ENCODE results near the gene ACADS.

Gene ACADS

DNA sequence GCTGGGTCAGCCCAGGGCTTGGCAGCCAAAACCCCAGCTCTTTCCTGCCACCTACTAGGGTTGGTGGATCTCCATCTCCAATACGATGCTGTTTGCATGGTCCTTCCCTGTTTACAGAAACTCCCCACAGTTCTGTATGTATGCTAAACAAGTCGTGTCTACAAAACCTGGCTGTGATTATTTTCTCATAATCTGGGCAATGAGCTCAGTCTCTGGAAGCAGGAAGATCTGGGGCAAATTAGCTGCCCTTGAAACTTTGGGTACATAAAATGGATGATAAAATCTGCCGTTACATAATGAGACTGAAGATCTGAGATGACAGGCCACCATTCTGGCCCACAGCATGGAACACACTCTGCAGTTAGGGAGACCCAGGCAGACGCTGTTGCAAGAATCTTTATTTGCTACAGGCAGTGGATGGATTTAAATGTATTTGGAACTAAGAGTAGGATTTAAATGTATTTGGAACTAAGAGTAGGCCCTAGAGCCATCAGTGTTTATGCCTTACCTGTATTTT lies 31.7 kb downstream of the ACADS start:
- no peak for DNase-seq (ENCODE audit: low read depth)

DNA sequence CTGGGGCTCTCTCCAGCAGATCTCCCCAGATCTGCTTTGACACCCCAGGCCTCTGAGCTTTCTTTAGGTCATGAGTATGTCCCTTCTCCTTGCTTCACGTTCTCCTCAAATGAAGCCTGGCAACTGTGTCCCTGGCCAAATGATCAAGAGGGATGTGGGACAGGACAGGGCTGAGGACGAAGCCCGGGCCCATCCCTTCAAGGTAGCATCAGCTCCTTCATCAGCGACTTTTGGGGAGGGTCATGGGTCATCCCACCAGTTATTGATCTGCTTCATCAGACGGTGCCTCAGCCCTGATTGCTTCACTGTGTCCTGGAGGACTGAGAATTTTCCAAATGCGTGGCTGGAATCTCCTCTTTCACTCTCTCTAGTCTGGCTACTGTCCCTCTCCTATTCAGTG lies 32.3 kb downstream of the ACADS start:
- DNase-seq (ENCODE audit: low read depth): no peak

- DNase-seq (ENCODE audit: low read depth): no peak
Measured at GRCh38 chr12:120758798-120759590, 33.4 kb downstream of the ACADS start.

DNA sequence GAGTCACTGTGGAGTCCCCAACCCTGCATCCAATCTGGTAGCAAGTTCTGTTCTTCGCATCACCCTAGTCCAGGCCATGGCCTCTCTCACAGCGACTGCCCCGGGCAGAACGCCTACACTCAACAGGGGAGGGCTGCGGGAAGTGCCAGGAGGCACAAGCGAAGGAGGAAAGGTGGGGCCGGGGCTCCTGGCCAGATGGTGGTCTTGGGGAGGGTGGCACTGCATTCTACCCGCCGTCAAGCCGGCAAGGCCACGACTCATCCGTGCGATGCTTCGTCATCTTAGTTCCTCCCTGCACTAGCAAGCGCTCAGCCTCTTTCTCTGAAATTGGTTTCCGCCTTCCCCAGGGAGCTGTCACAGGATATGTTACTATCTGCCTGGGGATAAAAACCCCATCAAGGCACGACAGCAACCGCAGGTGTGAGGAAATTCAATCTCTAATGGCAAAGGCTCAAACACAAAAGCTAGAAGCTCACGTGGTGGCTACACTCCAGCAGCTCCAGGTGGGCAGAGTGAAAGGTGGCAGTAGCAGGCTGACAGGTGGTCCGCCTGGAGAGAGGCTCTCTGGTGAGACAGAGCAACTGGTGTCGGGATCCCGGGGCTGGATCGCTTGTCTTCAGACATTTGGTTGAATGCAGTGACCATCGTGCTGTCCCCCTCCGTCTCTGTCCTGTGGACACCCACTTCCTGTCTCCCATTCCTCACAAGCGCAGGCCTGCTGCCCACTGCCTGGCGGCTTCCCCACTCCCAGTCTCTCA lies 34.1 kb downstream of the ACADS start:
- no peak for DNase-seq (ENCODE audit: low read depth)

- DNase-seq (ENCODE audit: low read depth): no peak
Measured at GRCh38 chr12:120760349-120761254, 35.0 kb downstream of the ACADS start.

GRCh38 chr12:120761519-120761934 lies 35.9 kb downstream of the ACADS start:
- no peak for DNase-seq (ENCODE audit: low read depth)

- DNase-seq (ENCODE audit: low read depth): no peak
Measured at GRCh38 chr12:120762086-120762485, 36.5 kb downstream of the ACADS start.

- DNase-seq (ENCODE audit: low read depth): no peak
Measured at GRCh38 chr12:120763250-120763649, 37.6 kb downstream of the ACADS start.

DNA sequence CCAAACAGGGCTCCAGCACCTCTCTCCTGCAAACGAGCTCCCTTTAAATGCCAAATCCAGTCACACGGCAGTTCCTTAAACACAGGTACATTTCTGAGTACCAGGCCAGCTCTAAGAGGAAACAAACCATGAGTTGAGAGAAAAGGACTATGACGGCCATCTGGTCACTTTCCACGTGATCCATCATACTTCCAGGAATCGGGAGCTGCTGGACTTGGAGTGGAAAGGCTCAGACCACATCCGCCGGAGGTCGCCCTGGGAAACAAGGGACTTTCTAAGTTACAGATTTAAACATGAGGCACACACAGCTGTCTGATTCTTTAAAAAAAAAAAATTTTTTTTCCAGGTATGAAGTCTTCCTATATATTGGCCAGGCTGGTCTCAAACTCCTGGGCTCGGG lies 39.2 kb downstream of the ACADS start:
- DNase-seq (ENCODE audit: low read depth): no peak

DNA sequence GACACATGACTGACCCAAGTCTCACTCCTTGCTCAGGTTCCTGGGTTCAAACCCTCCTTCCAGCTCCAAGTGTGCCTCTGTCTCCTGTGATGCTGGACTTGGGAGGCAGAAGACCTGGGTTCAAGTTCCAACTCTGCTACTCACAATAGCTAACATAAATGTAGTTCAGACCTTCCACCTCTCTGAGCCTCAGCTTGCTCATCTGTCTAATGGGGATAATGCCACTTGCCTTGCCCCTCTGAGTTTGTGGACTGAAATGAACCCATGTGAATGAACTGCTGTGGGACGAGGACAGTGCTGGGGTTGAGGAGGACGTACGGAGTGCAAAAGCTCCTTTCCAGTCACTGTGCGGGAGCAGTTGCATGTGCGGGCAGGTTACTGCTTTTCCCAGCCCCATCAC lies 40.9 kb downstream of the ACADS start:
- no peak for DNase-seq (ENCODE audit: low read depth)

DNA sequence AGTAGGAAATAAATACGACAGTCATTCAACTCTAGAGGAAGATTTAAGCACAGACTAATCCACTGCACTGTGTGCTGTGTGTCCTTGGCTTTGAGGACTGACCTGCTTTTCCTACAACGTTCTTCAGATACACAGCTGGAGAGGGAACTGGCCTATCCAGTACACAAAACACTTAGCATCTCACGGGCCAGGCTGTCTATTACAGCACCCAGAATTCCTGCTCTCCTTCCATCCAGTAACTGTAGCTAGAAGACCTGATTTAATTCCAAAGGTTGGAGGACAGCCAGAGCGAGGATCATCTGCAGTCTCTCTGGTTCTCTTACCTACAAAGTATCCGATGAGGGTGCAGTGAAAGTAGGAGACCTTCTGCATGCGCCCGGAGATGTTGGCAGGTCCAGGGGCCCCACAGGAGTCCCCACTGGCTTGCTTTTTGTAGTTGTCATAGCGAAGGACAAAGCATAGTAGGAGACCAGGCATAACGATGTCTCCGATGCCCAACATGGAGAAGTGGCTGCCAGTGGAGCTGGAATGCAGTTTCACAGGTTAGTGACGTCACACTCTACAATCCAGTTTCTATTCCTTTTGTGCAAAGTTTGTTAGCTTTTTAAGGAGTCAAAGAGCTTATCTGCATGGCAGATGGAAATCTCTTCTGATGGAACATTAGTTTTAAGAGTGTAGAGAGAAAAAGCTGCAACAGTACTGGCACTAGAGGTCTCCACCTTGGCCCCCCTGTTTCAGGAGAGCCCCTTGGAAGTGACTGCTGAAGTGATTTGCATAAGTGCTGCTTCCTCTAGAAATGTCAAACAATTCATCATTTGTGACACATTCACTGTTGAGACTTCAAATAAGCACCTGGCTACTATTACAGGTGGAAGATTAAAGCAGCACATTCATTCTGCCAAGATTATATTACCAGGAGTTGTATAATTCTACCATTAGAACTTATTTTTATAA lies 41.7 kb downstream of the ACADS start:
- no peak for DNase-seq (ENCODE audit: low read depth)

GRCh38 chr12:120771097-120771496 lies 45.5 kb downstream of the ACADS start:
- DNase-seq (ENCODE audit: low read depth): no peak

DNA sequence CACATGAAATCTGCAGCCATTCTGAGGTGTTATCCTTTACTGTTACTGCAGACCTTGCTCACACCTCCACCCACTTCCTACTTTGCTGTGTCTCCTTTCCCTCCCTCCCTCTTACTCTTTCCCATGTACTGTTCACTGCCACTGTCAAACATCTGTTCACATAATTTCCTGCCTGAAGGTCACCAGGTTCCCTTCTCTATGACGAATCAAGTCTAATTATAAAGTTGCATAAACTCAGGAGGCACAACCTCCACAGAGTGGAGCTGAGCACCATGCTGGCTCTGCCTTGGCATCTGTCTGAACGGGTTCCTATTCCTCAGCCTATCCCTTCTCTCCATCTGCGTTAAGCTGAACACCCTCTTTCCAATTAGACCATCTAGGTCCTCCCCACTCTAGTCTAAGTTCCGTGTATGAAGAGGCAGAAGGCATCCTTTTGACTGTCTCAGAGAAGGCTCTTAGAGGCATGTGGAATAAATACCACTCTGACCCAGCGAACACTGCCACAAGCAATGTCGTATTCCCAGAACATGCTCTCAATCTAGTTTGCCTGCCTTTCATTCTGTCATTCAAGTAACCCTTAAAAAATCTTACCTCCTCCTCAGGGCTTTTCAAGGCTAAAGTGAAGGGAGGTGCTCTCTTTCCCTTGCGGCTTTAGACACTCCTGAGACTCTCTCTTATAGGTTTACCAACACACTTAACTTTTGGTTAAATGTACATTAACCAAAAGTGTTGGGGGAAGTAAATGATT lies 48.7 kb downstream of the ACADS start:
- no peak for DNase-seq (ENCODE audit: low read depth)

GRCh38 chr12:120775862-120776552 lies 50.4 kb downstream of the ACADS start:
- no peak for DNase-seq (ENCODE audit: low read depth)

DNA sequence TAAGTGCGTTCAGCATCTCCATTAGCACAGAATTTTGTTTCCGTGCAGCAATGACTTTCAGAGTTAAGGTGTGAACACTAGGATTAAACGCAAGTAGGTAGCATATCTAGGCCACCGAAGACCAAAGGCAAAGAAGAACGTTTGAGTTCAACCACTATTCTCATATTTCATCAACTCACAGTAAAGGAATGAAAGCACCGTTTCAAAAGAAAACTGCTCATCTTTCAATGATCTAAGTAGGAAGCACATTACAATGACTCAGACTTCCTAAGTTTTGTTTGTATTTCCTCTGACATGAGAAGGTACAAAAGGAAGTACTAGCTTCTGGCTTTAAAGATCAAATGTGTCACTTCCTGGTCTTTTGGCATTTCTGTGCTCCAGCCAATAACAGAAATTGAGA lies 57.6 kb downstream of the ACADS start:
- DNase-seq (ENCODE audit: low read depth): peak; percentile 14

GRCh38 chr12:120784804-120785203 lies 59.2 kb downstream of the ACADS start:
- no peak for DNase-seq (ENCODE audit: low read depth)

GRCh38 chr12:120787889-120788288 lies 62.3 kb downstream of the ACADS start:
- DNase-seq (ENCODE audit: low read depth): no peak

All from CMK (cell line).